ENCODE results near the gene DCAF4.
"Not testable (repeated sequence)": the region's sequence is repeated elsewhere in the genome, so short reads cannot be mapped to it uniquely, and the experiment has no call there.

DCAF4 gene

GRCh38 chr14:72961579-72962335 lies 35.5 kb downstream of the DCAF4 start:
- TF ChIP-seq POLR2AphosphoS5 (IDR thresholded peaks at IDR 0.05; ENCODE audit: low read depth, low read length): no peak
- no peak for TF ChIP-seq POLR2A (IDR thresholded peaks at IDR 0.05; ENCODE audit: low read depth, low read length)
- TF ChIP-seq TAF1 (IDR thresholded peaks at IDR 0.05; ENCODE audit: borderline replicate concordance, low read depth, low read length): no peak
- FAIRE-seq (no peak), DNase-seq (ENCODE audit: insufficient read length) (no peak)

- not testable (repeated sequence) for FAIRE-seq
Measured at GRCh38 chr14:72962336-72962754, 36.1 kb downstream of the DCAF4 start.

GRCh38 chr14:72962829-72963312 lies 36.6 kb downstream of the DCAF4 start:
- DNase-seq (ENCODE audit: insufficient read length): no peak
- no peak for FAIRE-seq
- no peak for TF ChIP-seq TAF1 (IDR thresholded peaks at IDR 0.05; ENCODE audit: borderline replicate concordance, low read depth, low read length)
- no peak for TF ChIP-seq POLR2AphosphoS5 (IDR thresholded peaks at IDR 0.05; ENCODE audit: low read depth, low read length)

More at GRCh38 chr14:72962336-72962754, 36.1 kb downstream of the DCAF4 start:
- DNase-seq (ENCODE audit: insufficient read length): not testable (repeated sequence)

DNA sequence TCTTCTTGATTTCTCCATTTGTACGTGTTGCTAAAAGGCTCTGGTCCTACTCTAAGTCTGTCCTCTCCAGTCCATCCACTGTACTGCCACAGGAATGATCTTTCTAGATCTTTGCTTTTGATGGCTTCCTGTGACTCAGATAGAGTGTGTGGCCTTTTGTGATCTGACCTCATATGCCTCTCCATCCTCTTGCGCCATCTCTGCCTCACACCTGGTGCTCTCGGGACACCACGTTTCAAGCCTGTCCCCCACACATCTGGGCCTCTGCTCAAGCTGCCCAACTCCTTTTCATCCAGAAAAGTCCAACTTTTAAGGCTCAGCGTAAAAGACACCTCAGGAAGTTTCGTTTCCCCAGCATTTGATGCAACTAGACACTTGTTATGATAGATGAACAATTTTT lies 39.0 kb downstream of the DCAF4 start:
- no peak for TF ChIP-seq POLR2AphosphoS5 (IDR thresholded peaks at IDR 0.05; ENCODE audit: low read depth, low read length)
- no peak for TF ChIP-seq POLR2A (IDR thresholded peaks at IDR 0.05; ENCODE audit: low read depth, low read length)
- TF ChIP-seq TAF1 (IDR thresholded peaks at IDR 0.05; ENCODE audit: borderline replicate concordance, low read depth, low read length): no peak
- DNase-seq (ENCODE audit: insufficient read length) (no peak), FAIRE-seq (no peak)

DNA sequence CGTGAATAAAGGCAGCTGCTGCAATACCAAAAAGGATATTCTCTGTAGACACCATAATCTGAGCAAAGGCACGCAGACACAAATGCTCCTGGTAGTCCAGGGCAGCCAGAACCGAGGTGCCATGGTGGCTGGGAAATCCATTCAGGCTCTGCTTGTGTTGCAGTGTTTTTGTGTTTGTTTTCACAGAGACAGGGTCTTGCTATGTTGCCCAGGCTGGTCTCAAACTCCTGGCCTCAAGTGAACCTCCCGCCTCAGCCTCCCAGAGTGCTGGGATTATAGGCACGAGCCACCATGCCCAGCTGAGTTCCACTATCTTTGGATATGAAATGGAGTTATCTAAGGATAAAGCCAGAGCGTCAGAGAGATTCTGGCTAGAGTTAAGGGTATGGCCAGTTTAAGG lies 39.8 kb downstream of the DCAF4 start:
- TF ChIP-seq TAF1 (IDR thresholded peaks at IDR 0.05; ENCODE audit: borderline replicate concordance, low read depth, low read length) (no peak), POLR2AphosphoS5 (IDR thresholded peaks at IDR 0.05; ENCODE audit: low read depth, low read length) (no peak)
- no peak for DNase-seq (ENCODE audit: insufficient read length)
- FAIRE-seq: no peak

DNA sequence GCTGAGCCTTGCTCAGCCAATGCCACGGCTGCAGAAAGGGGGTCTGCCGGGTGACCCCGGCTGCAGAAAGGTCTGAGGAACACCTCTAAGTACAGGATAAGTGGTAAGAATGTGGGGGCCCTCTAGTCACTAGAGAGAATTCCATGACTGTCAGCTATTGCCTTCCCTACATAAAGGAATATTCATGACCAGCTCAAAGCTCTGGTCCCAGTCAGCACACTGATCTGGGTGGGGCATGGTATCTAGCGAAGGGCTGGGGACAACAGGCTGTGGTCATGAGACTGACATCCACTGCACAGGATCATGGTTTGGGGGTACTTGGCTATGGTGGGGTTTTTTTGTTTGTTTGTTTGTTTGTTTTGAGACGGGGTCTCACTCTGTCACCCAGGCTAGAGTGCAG lies 42.1 kb downstream of the DCAF4 start:
- no peak for TF ChIP-seq POLR2A (IDR thresholded peaks at IDR 0.05; ENCODE audit: low read depth, low read length)
- no peak for TF ChIP-seq POLR2AphosphoS5 (IDR thresholded peaks at IDR 0.05; ENCODE audit: low read depth, low read length)
- no peak for TF ChIP-seq TAF1 (IDR thresholded peaks at IDR 0.05; ENCODE audit: borderline replicate concordance, low read depth, low read length)
- no peak for DNase-seq (ENCODE audit: insufficient read length)
- FAIRE-seq: no peak

DNA sequence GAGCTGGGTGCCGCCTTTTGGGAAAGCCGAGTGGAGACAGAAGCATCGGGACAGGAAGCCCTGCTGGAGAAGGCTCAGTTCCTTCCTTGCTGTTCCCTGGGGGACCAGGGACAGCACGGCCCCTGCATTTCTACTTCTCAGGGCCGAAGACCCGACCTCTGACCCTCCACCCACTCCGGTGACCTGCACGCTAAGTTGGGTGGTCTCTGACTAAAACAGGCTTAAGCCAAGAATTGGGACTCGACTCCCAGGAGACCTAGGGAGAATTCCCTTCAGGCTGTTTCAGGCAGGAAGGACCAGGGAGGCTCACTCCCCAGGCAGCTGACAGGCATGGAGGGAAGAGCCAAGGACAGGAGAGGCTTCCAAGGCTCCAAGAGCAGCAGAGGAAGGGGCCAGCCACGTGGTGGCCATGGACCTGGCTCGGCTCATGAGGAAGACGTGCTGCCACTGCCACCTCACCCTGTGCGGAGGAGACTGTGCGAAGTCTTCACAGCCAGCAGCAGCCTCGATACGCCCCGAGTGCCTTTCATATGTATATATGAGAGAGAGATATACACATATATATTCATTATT lies 43.9 kb downstream of the DCAF4 start:
- no peak for FAIRE-seq
- DNase-seq (ENCODE audit: insufficient read length): no peak
- TF ChIP-seq POLR2A (IDR thresholded peaks at IDR 0.05; ENCODE audit: low read depth, low read length) (no peak), TAF1 (IDR thresholded peaks at IDR 0.05; ENCODE audit: borderline replicate concordance, low read depth, low read length) (no peak), POLR2AphosphoS5 (IDR thresholded peaks at IDR 0.05; ENCODE audit: low read depth, low read length) (no peak)

DNA sequence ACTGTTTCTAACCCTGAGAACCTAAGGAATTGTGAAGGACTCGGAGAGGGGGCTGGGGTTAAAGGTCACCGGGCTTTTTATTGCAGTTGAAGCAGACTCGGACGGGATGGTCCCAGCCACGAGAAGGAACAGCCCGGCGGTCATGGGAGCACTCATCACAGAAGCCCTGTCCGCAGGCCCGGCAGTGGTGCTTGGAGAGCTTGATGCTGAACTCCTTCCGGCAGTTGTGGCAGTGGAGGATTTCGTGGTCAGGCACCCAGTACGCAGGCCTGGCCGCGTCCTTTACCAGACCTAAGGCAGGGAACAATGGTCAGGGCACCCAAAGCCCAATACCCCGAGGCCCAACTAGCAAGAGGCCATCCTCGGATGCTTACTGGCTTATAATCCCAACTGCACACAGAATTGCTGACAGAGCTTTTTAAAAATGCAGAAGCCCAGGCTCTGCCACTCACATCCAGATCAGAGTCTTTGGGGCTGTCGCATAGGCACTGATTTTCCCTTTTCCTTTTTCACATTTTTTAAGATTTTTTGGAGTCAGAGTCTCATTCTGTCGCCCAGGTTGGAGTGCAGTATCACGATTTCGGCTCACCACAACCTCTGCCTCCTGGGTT lies 44.7 kb downstream of the DCAF4 start:
- FAIRE-seq: no peak
- no peak for TF ChIP-seq POLR2A (IDR thresholded peaks at IDR 0.05; ENCODE audit: low read depth, low read length)
- no peak for TF ChIP-seq TAF1 (IDR thresholded peaks at IDR 0.05; ENCODE audit: borderline replicate concordance, low read depth, low read length)
- TF ChIP-seq POLR2AphosphoS5 (IDR thresholded peaks at IDR 0.05; ENCODE audit: low read depth, low read length): no peak
- DNase-seq (ENCODE audit: insufficient read length): no peak

DNA sequence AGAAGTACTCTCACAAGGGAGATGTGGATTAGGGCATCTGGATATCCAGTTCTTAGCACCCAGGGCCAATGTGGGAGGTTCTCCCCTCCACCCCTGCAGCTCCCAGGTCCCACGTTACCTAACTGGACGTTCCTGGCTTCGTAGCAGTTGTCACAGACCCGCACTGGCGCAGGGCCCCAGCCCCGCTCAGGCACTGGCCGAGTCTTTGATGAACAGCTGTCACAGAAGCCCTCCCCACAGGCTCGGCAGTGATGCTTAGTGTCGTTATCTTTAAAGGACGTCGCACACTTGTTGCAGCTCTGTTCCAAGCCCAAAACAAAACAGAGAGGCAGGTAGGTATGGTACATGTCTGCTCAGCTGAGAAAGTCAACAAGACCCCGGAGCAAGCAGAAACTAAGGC lies 48.4 kb downstream of the DCAF4 start:
- FAIRE-seq (no peak), DNase-seq (ENCODE audit: insufficient read length) (no peak)
- TF ChIP-seq POLR2A (IDR thresholded peaks at IDR 0.05; ENCODE audit: low read depth, low read length) (no peak), TAF1 (IDR thresholded peaks at IDR 0.05; ENCODE audit: borderline replicate concordance, low read depth, low read length) (no peak), POLR2AphosphoS5 (IDR thresholded peaks at IDR 0.05; ENCODE audit: low read depth, low read length) (no peak)

DNA sequence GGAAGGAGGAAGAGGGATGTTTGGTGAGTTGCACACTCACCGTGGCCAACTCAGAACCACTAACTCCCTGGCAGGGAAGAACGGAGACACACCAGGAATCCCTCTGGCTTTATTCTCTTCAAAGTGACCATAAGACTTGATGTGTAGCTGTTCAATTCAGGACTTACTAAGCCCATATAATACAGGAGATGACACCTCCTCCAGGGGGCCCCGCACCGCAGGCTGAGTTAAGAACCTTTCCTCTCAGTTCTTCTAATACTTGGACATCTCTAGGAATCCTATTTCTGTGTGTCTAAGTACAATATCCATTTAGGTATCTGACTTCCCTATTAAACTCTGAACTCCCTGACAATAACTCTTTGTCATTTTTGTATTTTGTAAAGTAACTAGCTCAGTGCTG lies 49.5 kb downstream of the DCAF4 start:
- FAIRE-seq: no peak
- DNase-seq (ENCODE audit: insufficient read length): no peak
- TF ChIP-seq POLR2A (IDR thresholded peaks at IDR 0.05; ENCODE audit: low read depth, low read length) (no peak), POLR2AphosphoS5 (IDR thresholded peaks at IDR 0.05; ENCODE audit: low read depth, low read length) (no peak), TAF1 (IDR thresholded peaks at IDR 0.05; ENCODE audit: borderline replicate concordance, low read depth, low read length) (no peak)

- DNase-seq (ENCODE audit: insufficient read length): no peak
- TF ChIP-seq POLR2AphosphoS5 (IDR thresholded peaks at IDR 0.05; ENCODE audit: low read depth, low read length): no peak
- no peak for TF ChIP-seq TAF1 (IDR thresholded peaks at IDR 0.05; ENCODE audit: borderline replicate concordance, low read depth, low read length)
- TF ChIP-seq POLR2A (IDR thresholded peaks at IDR 0.05; ENCODE audit: low read depth, low read length): no peak
- no peak for FAIRE-seq
Measured at GRCh38 chr14:72978856-72979255, 52.6 kb downstream of the DCAF4 start.

GRCh38 chr14:72980863-72981262 lies 54.6 kb downstream of the DCAF4 start:
- no peak for DNase-seq (ENCODE audit: insufficient read length)
- FAIRE-seq: no peak
- TF ChIP-seq POLR2A (IDR thresholded peaks at IDR 0.05; ENCODE audit: low read depth, low read length): no peak
- no peak for TF ChIP-seq POLR2AphosphoS5 (IDR thresholded peaks at IDR 0.05; ENCODE audit: low read depth, low read length)
- no peak for TF ChIP-seq TAF1 (IDR thresholded peaks at IDR 0.05; ENCODE audit: borderline replicate concordance, low read depth, low read length)

All from GM12892 (cell line).